Spinal cord (tissue), 4 donors: ENCODE data around the gene XIRP1. TPM values are rescaled to one million over a fixed set of nuclear protein-coding genes. Genes with fewer than 3 reads are reported as not detected.

Experiments used
- polyA plus RNA-seq, 2 donors: library from polyadenylated mRNA; unstranded; fragments of 120-200 nt; gene quantifications; one replicate each; pipeline ENCODE4 v1.2.1, GENCODE V29; 2013; ENCODE audit not compliant: insufficient read length in 2 of 2
- small RNA-seq: library from RNA; depleted of rRNA; stranded (forward); fragments of <200 nt; gene quantifications from one replicate; pipeline ENCODE3, GENCODE V24; 2014; ENCODE audit warnings: low replicate concordance
- total RNA-seq, 2 donors: library from RNA; depleted of rRNA in 1 of 2; stranded (reverse); fragments of 120-200 nt in 1 of 2; fragments of >200 nt in 1 of 2; gene quantifications; one replicate each; pipeline versions ENCODE4 v1.2.3 to v1.2.4, GENCODE V29; 2013 to 2014

Gene XIRP1
- total and polyA plus RNA-seq, 4 donors: 0.20 to 1.6 (median 0.89) TPM

Small RNAs within 50 kb of the gene (small RNA-seq; reads per million reads assigned to genes)
- not detected for gene RF00017

Other genes with a start within 250 kb of the XIRP1 start
- 10 to 100 TPM in 1 of 2 donors, 1 to 10 TPM in 1; 1.0 to 44.3 TPM for gene SCN11A, start 140.7 kb downstream of the XIRP1 start, total RNA-seq
- gene SCN11A, start 140.7 kb downstream of the XIRP1 start, polyA plus RNA-seq: under 1 TPM; 0.81 to 0.86 TPM
- 10 to 100 TPM; 51.6 to 73.2 TPM for gene WDR48, start 140.6 kb downstream of the XIRP1 start, total RNA-seq
- gene WDR48, start 140.6 kb downstream of the XIRP1 start, polyA plus RNA-seq: 10 to 100 TPM; 56.2 to 71.4 TPM
- gene GORASP1, start 85.0 kb downstream of the XIRP1 start, total RNA-seq: 10 to 100 TPM; 41.7 to 75.0 TPM
- 100 to 1,000 TPM in 1 of 2 donors, 10 to 100 TPM in 1; 98.8 to 116 TPM for gene GORASP1, start 85.0 kb downstream of the XIRP1 start, polyA plus RNA-seq
- gene TTC21A, start 84.9 kb downstream of the XIRP1 start, total RNA-seq: 10 to 100 TPM in 1 of 2 donors, 1 to 10 TPM in 1; 5.3 to 13.4 TPM
- gene TTC21A, start 84.9 kb downstream of the XIRP1 start, polyA plus RNA-seq: 10 to 100 TPM; 16.8 to 23.9 TPM
- 10 to 100 TPM; 14.5 to 24.6 TPM for gene CSRNP1, start 39.0 kb downstream of the XIRP1 start, total RNA-seq
- gene CSRNP1, start 39.0 kb downstream of the XIRP1 start, polyA plus RNA-seq: 10 to 100 TPM; 17.3 to 19.4 TPM
- 10 to 100 TPM; 27.7 to 42.1 TPM for gene CX3CR1, start 87.4 kb upstream of the XIRP1 start, total RNA-seq
- gene CX3CR1, start 87.4 kb upstream of the XIRP1 start, polyA plus RNA-seq: 10 to 100 TPM; 43.2 to 70.2 TPM
- not detected for gene CCR8, start 137.1 kb upstream of the XIRP1 start, total RNA-seq
- not detected for gene CCR8, start 137.1 kb upstream of the XIRP1 start, polyA plus RNA-seq
- 10 to 100 TPM; 17.6 to 23.6 TPM for gene SLC25A38, start 190.8 kb upstream of the XIRP1 start, total RNA-seq
- 10 to 100 TPM; 34.9 to 36.9 TPM for gene SLC25A38, start 190.8 kb upstream of the XIRP1 start, polyA plus RNA-seq
- 1,000 to 10,000 TPM in 1 of 2 donors, 100 to 1,000 TPM in 1; 641 to 1,036 TPM for gene RPSA, start 214.1 kb upstream of the XIRP1 start, total RNA-seq
- 1,000 to 10,000 TPM; 1,302 to 1,348 TPM for gene RPSA, start 214.1 kb upstream of the XIRP1 start, polyA plus RNA-seq